IMR-90 (cell line): Measurements from ENCODE around the gene SHB. TPM values are rescaled to one million over a fixed set of nuclear protein-coding genes. Genes with fewer than 3 reads are reported as not detected.

Experiments used
- ATAC-seq: fragments of 200-7000 bp; cut with Tn5 transposase; 2 replicates; pipeline ENCODE4 v1.9.1; 2020; ENCODE audit warnings: low read depth, mild to moderate bottlenecking, moderate library complexity
- BruUV-seq: library from RNA; stranded (reverse); fragments of 400-500 nt; replicated peaks from 2 replicates; lab custom pipeline; 2021; lab: Mats Ljungman, UMichigan
- CTCF ChIA-PET: fragments of 300-600 bp; formaldehyde crosslinking; extraction: SDS; loops from one replicate; lab custom pipeline; 2021; ENCODE audit warnings: antibody characterized with exemption; lab: Yijun Ruan, JAX
- POLR2A ChIA-PET: fragments of 300-600 bp; sonication (Branson Sonifier 250); formaldehyde crosslinking; loops from one replicate; lab custom pipeline; 2022; ENCODE audit warnings: antibody characterized with exemption; ENCODE audit not compliant: unreplicated experiment; lab: Charles Lee
- DNase-seq: peaks from one replicate; pipeline ENCODE4 v3.0.0; 2013
- H2AFZ ChIP-seq: replicated peaks from 2 replicates; pipeline ENCODE3; 2013; ENCODE audit warnings: low read length, mild to moderate bottlenecking; ENCODE audit not compliant: poor library complexity
- H2AK5ac ChIP-seq: 2 replicates; pipeline ENCODE4 v1.6.1; 2013; ENCODE audit warnings: low read depth, low read length, inconsistent platforms
- H2AK9ac ChIP-seq: replicated peaks from 2 replicates; pipeline ENCODE3; 2013; ENCODE audit warnings: mild to moderate bottlenecking, low read depth, low read length, moderate library complexity; ENCODE audit not compliant: poor library complexity
- H2BK120ac ChIP-seq: 2 replicates; pipeline ENCODE4 v1.6.1; 2013; ENCODE audit warnings: low read depth, low read length, inconsistent platforms
- H2BK15ac ChIP-seq: 3 replicates; pipeline ENCODE4 v1.6.1; 2013; ENCODE audit warnings: low read depth, low read length, inconsistent platforms
- H2BK20ac ChIP-seq: 2 replicates; pipeline ENCODE4 v1.6.1; 2013; ENCODE audit warnings: low read depth, mild to moderate bottlenecking, inconsistent platforms, low read length, moderate library complexity
- H2BK5ac ChIP-seq: 2 replicates; pipeline ENCODE4 v1.6.1; 2013; ENCODE audit warnings: mild to moderate bottlenecking, low read depth, low read length, inconsistent platforms; ENCODE audit not compliant: poor library complexity, severe bottlenecking
- H3K14ac ChIP-seq: replicated peaks from 2 replicates; pipeline ENCODE4 v1.6.1; 2013; ENCODE audit warnings: low read depth, low read length, inconsistent platforms
- H3K18ac ChIP-seq: 2 replicates; pipeline ENCODE4 v1.6.1; 2013; ENCODE audit warnings: low read depth, low read length, control low read depth
- H3K23ac ChIP-seq: 2 replicates; pipeline ENCODE4 v1.6.1; 2013; ENCODE audit warnings: low read depth, low read length, inconsistent platforms
- H3K27ac ChIP-seq: 2 replicates; pipeline ENCODE4 v1.5.1; 2013; ENCODE audit warnings: mild to moderate bottlenecking, control low read depth, low read length; ENCODE audit not compliant: insufficient read depth
- H3K27me3 ChIP-seq: 2 replicates; pipeline ENCODE4 v1.6.1; 2013; ENCODE audit warnings: low read length; ENCODE audit not compliant: control insufficient read depth, insufficient read depth
- H3K36me3 ChIP-seq: 2 replicates; pipeline ENCODE4 v1.6.1; 2013; ENCODE audit warnings: low read length, mixed read lengths; ENCODE audit not compliant: control insufficient read depth, insufficient read depth
- H3K4ac ChIP-seq: 2 replicates; pipeline ENCODE4 v1.6.1; 2013; ENCODE audit warnings: low read depth, low read length, inconsistent platforms
- H3K4me1 ChIP-seq: 2 replicates; pipeline ENCODE4 v1.6.1; 2013; ENCODE audit warnings: low read length, mixed read lengths; ENCODE audit not compliant: control insufficient read depth, insufficient read depth
- H3K4me2 ChIP-seq: 2 replicates; pipeline ENCODE4 v1.6.1; 2013; ENCODE audit warnings: low read depth, mild to moderate bottlenecking, control low read depth, low read length, moderate library complexity
- H3K4me3 ChIP-seq: 2 replicates; pipeline ENCODE4 v1.5.1; 2013; ENCODE audit warnings: low read depth, mild to moderate bottlenecking, control low read depth, low read length, moderate library complexity; ENCODE audit not compliant: insufficient read depth
- H3K56ac ChIP-seq: 2 replicates; pipeline ENCODE4 v1.6.1; 2013; ENCODE audit warnings: low read length, inconsistent platforms; ENCODE audit not compliant: insufficient read depth; ENCODE audit errors: extremely low read depth
- H3K79me1 ChIP-seq, 2 experiments: 2 replicates each; pipeline ENCODE4 v1.6.1; 2013; ENCODE audit warnings: low read length in 2 of 2, inconsistent platforms in 1 of 2, low read depth in 1 of 2
- H3K9ac ChIP-seq: 2 replicates; pipeline ENCODE4 v1.6.1; 2013; ENCODE audit warnings: low read depth, low read length, control low read depth
- H3K9me1 ChIP-seq: 2 replicates; pipeline ENCODE4 v1.6.1; 2013; ENCODE audit warnings: low read length, inconsistent platforms; ENCODE audit not compliant: insufficient read depth
- H3K9me3 ChIP-seq: 2 replicates; pipeline ENCODE4 v1.6.1; 2013; ENCODE audit warnings: low read length; ENCODE audit not compliant: control insufficient read depth, insufficient read depth
- H4K20me1 ChIP-seq: 2 replicates; pipeline ENCODE4 v1.6.1; 2013; ENCODE audit warnings: low read length, inconsistent platforms; ENCODE audit not compliant: insufficient read depth
- H4K5ac ChIP-seq: 2 replicates; pipeline ENCODE4 v1.6.1; 2013; ENCODE audit warnings: mild to moderate bottlenecking, low read depth, low read length, control low read depth
- H4K8ac ChIP-seq, 2 experiments: 2 replicates each; pipeline ENCODE4 v1.6.1; 2013; ENCODE audit warnings: low read depth in 2 of 2, low read length in 2 of 2, control low read depth in 1 of 2, inconsistent platforms in 1 of 2
- H4K91ac ChIP-seq: 2 replicates; pipeline ENCODE4 v1.6.1; 2013; ENCODE audit warnings: low read depth, low read length, inconsistent platforms; ENCODE audit not compliant: insufficient read depth
- BHLHE40 ChIP-seq: fragments of 150-350 bp; IDR thresholded peaks from 2 replicates; pipeline ENCODE4 v1.6.1; 2016; ENCODE audit warnings: mild to moderate bottlenecking, low read depth, low read length
- CEBPB ChIP-seq: IDR thresholded peaks from 2 replicates; pipeline ENCODE4 v1.6.1; 2012; ENCODE audit warnings: low read depth, low read length, improper control_type of control experiment
- CHD1 ChIP-seq: IDR thresholded peaks from 2 replicates; pipeline ENCODE4 v1.6.1; 2012; ENCODE audit warnings: low read depth, low read length, improper control_type of control experiment
- FOS ChIP-seq: fragments of 150-350 bp; IDR thresholded peaks from 2 replicates; pipeline ENCODE4 v1.6.1; 2016; ENCODE audit warnings: low read depth, low read length
- MAZ ChIP-seq: IDR thresholded peaks from 2 replicates; pipeline ENCODE4 v1.6.1; 2012; ENCODE audit warnings: low read depth, mild to moderate bottlenecking, low read length, improper control_type of control experiment, moderate library complexity, borderline replicate concordance
- MXI1 ChIP-seq: IDR thresholded peaks from 2 replicates; pipeline ENCODE4 v1.6.1; 2012; ENCODE audit warnings: low read depth, mild to moderate bottlenecking, low read length, moderate library complexity, borderline replicate concordance
- NFE2L2 ChIP-seq: fragments of 150-350 bp; IDR thresholded peaks from 2 replicates; pipeline ENCODE4 v1.6.1; 2016; ENCODE audit warnings: low read depth, mild to moderate bottlenecking, low read length
- POLR2A ChIP-seq: IDR thresholded peaks from 2 replicates; pipeline ENCODE4 v1.6.1; 2012; ENCODE audit warnings: mild to moderate bottlenecking, low read depth, low read length
- RAD21 ChIP-seq: IDR thresholded peaks from 2 replicates; pipeline ENCODE4 v1.6.1; 2012; ENCODE audit warnings: low read length, improper control_type of control experiment
- RCOR1 ChIP-seq: IDR thresholded peaks from 2 replicates; pipeline ENCODE4 v1.6.1; 2012; ENCODE audit warnings: mild to moderate bottlenecking, low read length, improper control_type of control experiment; ENCODE audit not compliant: insufficient replicate concordance
- SMC3 ChIP-seq: fragments of 150-350 bp; IDR thresholded peaks from 2 replicates; pipeline ENCODE4 v1.6.1; 2016; ENCODE audit warnings: low read depth, mild to moderate bottlenecking, antibody characterized with exemption, low read length, moderate library complexity
- WGBS, 2 experiments: methylation state at CpG; one replicate each; pipeline versions ENCODE4 v1.1.5 to v1.1.7; 2013; ENCODE audit warnings: missing lambda C conversion rate in 2 of 2; ENCODE audit not compliant: insufficient read length in 1 of 2; ENCODE audit errors: extremely low coverage in 2 of 2; 5-methylcytosine and 5-hydroxymethylcytosine counted together
- dilution Hi-C: fragments of 300-500 bp; cut with HindIII; formaldehyde crosslinking; loops from one replicate; pipeline ENCODE4 v1.14.3; 2018; ENCODE audit warnings: low sequenced_read_pairs; ENCODE audit not compliant: unreplicated experiment
- in situ Hi-C: fragments of 300-500 bp; cut with MboI; formaldehyde crosslinking; loops from 3 replicates; pipeline ENCODE4 v1.14.3; 2019; ENCODE audit warnings: low sequenced_read_pairs, inconsistent platforms, mixed read lengths
- intact Hi-C: fragments of 100-400 bp; cut with micrococcal nuclease; formaldehyde crosslinking; loops from 2 replicates; pipeline ENCODE4 v1.10.0; 2022
- polyA plus RNA-seq, 3 experiments: library from polyadenylated mRNA; depleted of rRNA; stranded (reverse); fragments of >200 nt; gene quantifications; 2 replicates each; pipeline ENCODE4 v1.2.3, GENCODE V29; 2012; ENCODE audit warnings: low replicate concordance in 1 of 3
- total RNA-seq: library from RNA; depleted of rRNA; stranded (reverse); fragments of >200 nt; gene quantifications from 2 replicates; pipeline ENCODE4 v1.2.3, GENCODE V29; 2012
- TF ChIP-seq, protein P1 (sequence below): fragments of 150-350 bp; IDR thresholded peaks from 2 replicates; pipeline ENCODE4 v1.6.1; 2017; ENCODE audit warnings: mild to moderate bottlenecking, antibody characterized with exemption, low read length, low read depth
- TF ChIP-seq, protein P2 (sequence below): conservative IDR thresholded peaks from 2 replicates; pipeline ENCODE4 v1.5.1; 2012; ENCODE audit warnings: mild to moderate bottlenecking, low read depth, low read length, improper control_type of control experiment
- TF ChIP-seq, protein P3 (sequence below): fragments of 150-350 bp; IDR thresholded peaks from 2 replicates; pipeline ENCODE4 v1.6.1; 2016; ENCODE audit warnings: low read depth, mild to moderate bottlenecking, low read length, moderate library complexity, borderline replicate concordance

Gene SHB
- total and polyA plus RNA-seq, 2 of the 4 experiments (the other 2 are of a cell fraction): 6.1 to 20.4 TPM

DNA sequence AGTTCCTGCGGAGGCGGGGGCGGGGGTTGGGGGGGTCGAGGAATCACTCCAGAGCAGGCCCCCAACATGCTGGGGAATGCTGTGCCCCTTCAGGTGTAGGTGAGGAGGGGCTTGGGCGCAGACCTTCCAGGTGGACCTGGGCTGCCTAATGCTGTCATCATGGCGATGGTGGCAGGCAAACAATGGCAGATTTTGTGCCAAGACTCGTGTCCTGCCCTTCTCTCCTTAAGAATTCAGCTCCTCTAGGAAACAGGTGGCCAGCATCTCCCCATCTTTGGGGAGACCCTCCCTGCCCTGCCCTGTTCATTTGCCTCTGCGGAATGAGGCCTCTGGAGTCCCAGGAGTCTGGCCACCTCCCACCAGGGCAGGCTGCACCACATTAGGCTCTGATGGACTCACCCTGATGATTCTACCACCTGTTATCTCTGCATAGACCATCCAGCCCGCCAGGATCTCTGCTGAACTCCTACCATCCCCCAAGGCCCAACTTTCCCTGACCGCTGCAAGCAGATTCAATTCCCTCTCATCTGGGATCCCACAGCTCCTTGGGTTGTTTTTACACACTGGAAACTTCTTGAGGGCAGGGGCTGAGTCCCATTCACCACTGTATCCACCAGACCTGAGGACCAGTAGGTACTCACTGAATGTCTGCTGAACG, 154.2 kb downstream of the SHB start:
- Histone ChIP-seq H4K5ac (no peak overlapping the region), H3K27me3 (no peaks in the 10 kb centered on the region), H4K20me1 (no peaks in the 10 kb centered on the region; the same call in 1 of the 2 replicates), H3K9me3 (no peaks in the 10 kb centered on the region), H2AK5ac (peak overlapping the region; percentile 73; the same call in 1 of the 2 replicates), H3K4me2 (no peak overlapping the region), H2BK20ac (0 out of 2 replicates have a peak overlapping the region, but pooled peaks have one; percentile 1), H4K91ac (no peak overlapping the region; the same call in 1 of the 2 replicates), H3K23ac (no peak overlapping the region), H3K36me3 (peaks cover 35% of the 10 kb centered on the region), H3K9me1 (no peaks in the 10 kb centered on the region), H3K27ac (no peak overlapping the region), H2AK9ac (peak overlapping the region; percentile 37), H2AFZ (no peak overlapping the region), H3K4me3 (no peak overlapping the region), H2BK120ac (no peak overlapping the region; the same call in 1 of the 2 replicates), H2BK15ac (no peak overlapping the region), H3K18ac (no peak overlapping the region), H4K8ac (peak overlapping the region in 1 of 2 experiments; percentile 38; a peak in 1 of 4 replicates), H3K79me1 (peaks cover 12 to 44% of the 10 kb centered on the region in 2 experiments; a peak in 3 of 4 replicates), H3K4ac (peak overlapping the region; percentile 58), H3K9ac (no peak overlapping the region), H3K56ac (no peak overlapping the region), H3K4me1 (peaks cover 14% of the 10 kb centered on the region), H3K14ac (no peak overlapping the region), H2BK5ac (no peak overlapping the region)
- in situ Hi-C loops: loop anchor here (5.0 kb wide), 3 partner anchors 247 to 447 kb away; no protein-coding TSS in a partner anchor
- ChIA-PET CTCF (interaction anchor here (1.0 to 1.8 kb wide), 3 partner anchors 102 to 471 kb away, joined by 3 to 6 read pairs (median 5); no protein-coding TSS in a partner anchor), POLR2A (no interaction called here)
- no TSS peak for BruUV-seq
- DNase-seq: no peak
- dilution Hi-C loops: loop anchor here (25.0 kb wide), 1 partner anchor 472 kb away; the partner anchor contains the start of gene ALDH1B1
- WGBS, 2 experiments: 94% methylated on average over 3 of the region's 11 CpGs; no CpG with 5 or more reads in 1 of the 2 experiments
- intact Hi-C loops: no loop called here
- ATAC-seq: no peak
- TF ChIP-seq POLR2A: no peak
- no peak for TF ChIP-seq NFE2L2
- no peak for TF ChIP-seq SMC3
- TF ChIP-seq, protein P1, sequence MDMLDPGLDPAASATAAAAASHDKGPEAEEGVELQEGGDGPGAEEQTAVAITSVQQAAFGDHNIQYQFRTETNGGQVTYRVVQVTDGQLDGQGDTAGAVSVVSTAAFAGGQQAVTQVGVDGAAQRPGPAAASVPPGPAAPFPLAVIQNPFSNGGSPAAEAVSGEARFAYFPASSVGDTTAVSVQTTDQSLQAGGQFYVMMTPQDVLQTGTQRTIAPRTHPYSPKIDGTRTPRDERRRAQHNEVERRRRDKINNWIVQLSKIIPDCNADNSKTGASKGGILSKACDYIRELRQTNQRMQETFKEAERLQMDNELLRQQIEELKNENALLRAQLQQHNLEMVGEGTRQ: no peak
- no peak for TF ChIP-seq MAZ
- TF ChIP-seq MXI1: no peak
- TF ChIP-seq CEBPB: no peak
- TF ChIP-seq, protein P2, sequence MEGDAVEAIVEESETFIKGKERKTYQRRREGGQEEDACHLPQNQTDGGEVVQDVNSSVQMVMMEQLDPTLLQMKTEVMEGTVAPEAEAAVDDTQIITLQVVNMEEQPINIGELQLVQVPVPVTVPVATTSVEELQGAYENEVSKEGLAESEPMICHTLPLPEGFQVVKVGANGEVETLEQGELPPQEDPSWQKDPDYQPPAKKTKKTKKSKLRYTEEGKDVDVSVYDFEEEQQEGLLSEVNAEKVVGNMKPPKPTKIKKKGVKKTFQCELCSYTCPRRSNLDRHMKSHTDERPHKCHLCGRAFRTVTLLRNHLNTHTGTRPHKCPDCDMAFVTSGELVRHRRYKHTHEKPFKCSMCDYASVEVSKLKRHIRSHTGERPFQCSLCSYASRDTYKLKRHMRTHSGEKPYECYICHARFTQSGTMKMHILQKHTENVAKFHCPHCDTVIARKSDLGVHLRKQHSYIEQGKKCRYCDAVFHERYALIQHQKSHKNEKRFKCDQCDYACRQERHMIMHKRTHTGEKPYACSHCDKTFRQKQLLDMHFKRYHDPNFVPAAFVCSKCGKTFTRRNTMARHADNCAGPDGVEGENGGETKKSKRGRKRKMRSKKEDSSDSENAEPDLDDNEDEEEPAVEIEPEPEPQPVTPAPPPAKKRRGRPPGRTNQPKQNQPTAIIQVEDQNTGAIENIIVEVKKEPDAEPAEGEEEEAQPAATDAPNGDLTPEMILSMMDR: no peak
- TF ChIP-seq, protein P3, sequence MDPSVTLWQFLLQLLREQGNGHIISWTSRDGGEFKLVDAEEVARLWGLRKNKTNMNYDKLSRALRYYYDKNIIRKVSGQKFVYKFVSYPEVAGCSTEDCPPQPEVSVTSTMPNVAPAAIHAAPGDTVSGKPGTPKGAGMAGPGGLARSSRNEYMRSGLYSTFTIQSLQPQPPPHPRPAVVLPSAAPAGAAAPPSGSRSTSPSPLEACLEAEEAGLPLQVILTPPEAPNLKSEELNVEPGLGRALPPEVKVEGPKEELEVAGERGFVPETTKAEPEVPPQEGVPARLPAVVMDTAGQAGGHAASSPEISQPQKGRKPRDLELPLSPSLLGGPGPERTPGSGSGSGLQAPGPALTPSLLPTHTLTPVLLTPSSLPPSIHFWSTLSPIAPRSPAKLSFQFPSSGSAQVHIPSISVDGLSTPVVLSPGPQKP: no peak
- no peak for TF ChIP-seq CHD1
- no peak for TF ChIP-seq RAD21
- no peak for TF ChIP-seq FOS
- no peak for TF ChIP-seq BHLHE40
- no peak for TF ChIP-seq RCOR1
